HEK293 (cell line): ENCODE measurements around the gene NHSL2.

Source experiments
- CTCF ChIA-PET: fragments of 350-600 bp; formaldehyde crosslinking; extraction: SDS; loops from one replicate; lab custom pipeline; 2021; ENCODE audit warnings: antibody characterized with exemption; lab: Yijun Ruan, JAX
- POLR2A ChIA-PET: fragments of 300-600 bp; formaldehyde crosslinking; extraction: SDS; loops from one replicate; lab custom pipeline; 2020; ENCODE audit warnings: antibody characterized with exemption, inconsistent platforms; lab: Yijun Ruan, JAX
- H3K27ac ChIP-seq: fragments of 200-500 bp; sonication (Bioruptor generic); 2 replicates; pipeline ENCODE4 v1.5.1; 2014; ENCODE audit warnings: low read depth, low read length, control low read depth, inconsistent platforms; ENCODE audit errors: extremely low read depth
- H3K36me3 ChIP-seq, 2 experiments: fragments of 200-500 bp in 1 of 2; sonication (Bioruptor generic) in 1 of 2; 1 replicate in 1 of 2; 2 replicates in 1 of 2; pipeline ENCODE4 v1.5.1; 2014 to 2017; ENCODE audit warnings: inconsistent platforms in 2 of 2, low read length in 2 of 2; ENCODE audit not compliant: control insufficient read depth in 2 of 2, insufficient read depth in 1 of 2
- H3K4me1 ChIP-seq: fragments of 200-500 bp; sonication (Bioruptor generic); 2 replicates; pipeline ENCODE4 v1.5.1; 2014; ENCODE audit warnings: mild to moderate bottlenecking, low read length, inconsistent platforms; ENCODE audit not compliant: control insufficient read depth, insufficient read depth
- H3K4me3 ChIP-seq: 2 replicates; pipeline ENCODE4 v1.5.1; 2011; ENCODE audit warnings: low read depth, mild to moderate bottlenecking, control low read depth, low read length, moderate library complexity
- H3K9me3 ChIP-seq: fragments of 200-500 bp; sonication (Bioruptor generic); 2 replicates; pipeline ENCODE4 v1.5.1; 2014; ENCODE audit warnings: low read depth, low read length, inconsistent platforms; ENCODE audit not compliant: control insufficient read depth, insufficient read depth
- ELK4 ChIP-seq: IDR thresholded peaks from 2 replicates; pipeline ENCODE4 v1.6.1; 2011; ENCODE audit warnings: mild to moderate bottlenecking, low read depth, low read length, borderline replicate concordance
- GLI4 ChIP-seq: fragments of 450-650 bp; formaldehyde crosslinking; IDR thresholded peaks from 2 replicates; pipeline ENCODE4 v1.5.1; 2016; ENCODE audit warnings: missing biosample characterization, missing genetic modification characterization
- GLIS1 ChIP-seq: fragments of 450-650 bp; formaldehyde crosslinking; IDR thresholded peaks from 2 replicates; pipeline ENCODE4 v1.5.1; 2016; ENCODE audit warnings: missing biosample characterization, missing genetic modification characterization
- HOXD13 ChIP-seq: sonication (generic); formaldehyde crosslinking; IDR thresholded peaks from 2 replicates; pipeline ENCODE4 v1.8.0; 2022; ENCODE audit warnings: missing genetic modification reagents, borderline replicate concordance
- KLF1 ChIP-seq: fragments of 450-650 bp; formaldehyde crosslinking; IDR thresholded peaks from 2 replicates; pipeline ENCODE4 v1.5.1; 2016; ENCODE audit warnings: missing biosample characterization, missing genetic modification characterization
- KLF9 ChIP-seq: fragments of 450-650 bp; formaldehyde crosslinking; IDR thresholded peaks from 2 replicates; pipeline ENCODE4 v1.5.1; 2016; ENCODE audit warnings: missing biosample characterization, missing genetic modification characterization, low read depth
- ZNF114 ChIP-seq: fragments of 450-650 bp; formaldehyde crosslinking; IDR thresholded peaks from 2 replicates; pipeline ENCODE4 v1.5.0; 2017; ENCODE audit warnings: missing biosample characterization, missing genetic modification characterization
- ZNF133 ChIP-seq: fragments of 450-650 bp; formaldehyde crosslinking; IDR thresholded peaks from 2 replicates; pipeline ENCODE4 v1.5.1; 2016; ENCODE audit warnings: missing biosample characterization, missing genetic modification characterization
- ZNF157 ChIP-seq: fragments of 450-650 bp; formaldehyde crosslinking; IDR thresholded peaks from 2 replicates; pipeline ENCODE4 v1.5.1; 2016; ENCODE audit warnings: missing biosample characterization, missing genetic modification characterization
- ZNF175 ChIP-seq: fragments of 450-650 bp; formaldehyde crosslinking; IDR thresholded peaks from 2 replicates; pipeline ENCODE4 v1.5.1; 2016; ENCODE audit warnings: missing biosample characterization, missing genetic modification characterization
- ZNF19 ChIP-seq: fragments of 450-650 bp; formaldehyde crosslinking; IDR thresholded peaks from 2 replicates; pipeline ENCODE4; 2016; ENCODE audit warnings: missing biosample characterization, missing genetic modification characterization, low read depth
- ZNF24 ChIP-seq: fragments of 450-650 bp; formaldehyde crosslinking; IDR thresholded peaks from 2 replicates; pipeline ENCODE4 v1.5.1; 2016; ENCODE audit warnings: missing biosample characterization, missing genetic modification characterization
- ZNF274 ChIP-seq, 2 experiments: fragments of 200-500 bp in 1 of 2; fragments of 450-650 bp in 1 of 2; sonication (Bioruptor generic) in 1 of 2; formaldehyde crosslinking in 1 of 2; IDR thresholded peaks; 2 replicates each; pipeline versions ENCODE4 v1.5.1 to v1.6.1; 2014 to 2016; ENCODE audit warnings: borderline replicate concordance in 1 of 2, inconsistent platforms in 1 of 2, low read length in 1 of 2, missing biosample characterization in 1 of 2, missing genetic modification characterization in 1 of 2
- ZNF404 ChIP-seq: fragments of 450-650 bp; formaldehyde crosslinking; IDR thresholded peaks from 2 replicates; pipeline ENCODE4 v1.5.1; 2017; ENCODE audit warnings: missing biosample characterization, missing genetic modification characterization
- ZNF426 ChIP-seq: fragments of 450-650 bp; formaldehyde crosslinking; IDR thresholded peaks from 2 replicates; pipeline ENCODE4 v1.5.1; 2017; ENCODE audit warnings: missing biosample characterization, missing genetic modification characterization, mild to moderate bottlenecking, inconsistent platforms, moderate library complexity
- ZNF433 ChIP-seq: fragments of 450-650 bp; formaldehyde crosslinking; IDR thresholded peaks from 2 replicates; pipeline ENCODE4 v1.5.1; 2016; ENCODE audit warnings: missing biosample characterization, missing genetic modification characterization, low read depth
- ZNF548 ChIP-seq: fragments of 450-650 bp; formaldehyde crosslinking; IDR thresholded peaks from 2 replicates; pipeline ENCODE4 v1.5.1; 2016; ENCODE audit warnings: missing biosample characterization, missing genetic modification characterization
- ZNF654 ChIP-seq: fragments of 450-650 bp; formaldehyde crosslinking; IDR thresholded peaks from 2 replicates; pipeline ENCODE4 v1.5.1; 2016; ENCODE audit warnings: low read depth, missing biosample characterization, missing genetic modification characterization
- ZNF747 ChIP-seq: fragments of 450-650 bp; formaldehyde crosslinking; IDR thresholded peaks from 2 replicates; pipeline ENCODE4 v1.5.1; 2016; ENCODE audit warnings: missing biosample characterization, missing genetic modification characterization
- ZNF837 ChIP-seq: fragments of 450-650 bp; formaldehyde crosslinking; IDR thresholded peaks from 2 replicates; pipeline ENCODE4 v1.5.1; 2016; ENCODE audit warnings: missing biosample characterization, missing genetic modification characterization
- TF ChIP-seq, protein P1 (sequence below): fragments of 450-650 bp; formaldehyde crosslinking; IDR thresholded peaks from 2 replicates; pipeline ENCODE4 v1.5.1; 2016; ENCODE audit warnings: missing biosample characterization, missing genetic modification characterization
- TF ChIP-seq, protein P2 (sequence below): fragments of 450-650 bp; formaldehyde crosslinking; IDR thresholded peaks from 2 replicates; pipeline ENCODE4 v1.5.1; 2016; ENCODE audit warnings: missing biosample characterization, missing genetic modification characterization
- TF ChIP-seq, protein P3 (sequence below): fragments of 450-650 bp; formaldehyde crosslinking; IDR thresholded peaks from 2 replicates; pipeline ENCODE4 v1.5.1; 2017; ENCODE audit warnings: missing biosample characterization, mild to moderate bottlenecking, missing genetic modification characterization, moderate library complexity
- TF ChIP-seq, protein P4 (sequence below): fragments of 450-650 bp; formaldehyde crosslinking; IDR thresholded peaks from 2 replicates; pipeline ENCODE4 v1.5.1; 2016; ENCODE audit warnings: missing biosample characterization, missing genetic modification characterization
- TF ChIP-seq, protein P5 (sequence below): fragments of 450-650 bp; formaldehyde crosslinking; IDR thresholded peaks from 2 replicates; pipeline ENCODE4 v1.5.1; 2016; ENCODE audit warnings: missing biosample characterization, missing genetic modification characterization

The NHSL2 gene

DNA sequence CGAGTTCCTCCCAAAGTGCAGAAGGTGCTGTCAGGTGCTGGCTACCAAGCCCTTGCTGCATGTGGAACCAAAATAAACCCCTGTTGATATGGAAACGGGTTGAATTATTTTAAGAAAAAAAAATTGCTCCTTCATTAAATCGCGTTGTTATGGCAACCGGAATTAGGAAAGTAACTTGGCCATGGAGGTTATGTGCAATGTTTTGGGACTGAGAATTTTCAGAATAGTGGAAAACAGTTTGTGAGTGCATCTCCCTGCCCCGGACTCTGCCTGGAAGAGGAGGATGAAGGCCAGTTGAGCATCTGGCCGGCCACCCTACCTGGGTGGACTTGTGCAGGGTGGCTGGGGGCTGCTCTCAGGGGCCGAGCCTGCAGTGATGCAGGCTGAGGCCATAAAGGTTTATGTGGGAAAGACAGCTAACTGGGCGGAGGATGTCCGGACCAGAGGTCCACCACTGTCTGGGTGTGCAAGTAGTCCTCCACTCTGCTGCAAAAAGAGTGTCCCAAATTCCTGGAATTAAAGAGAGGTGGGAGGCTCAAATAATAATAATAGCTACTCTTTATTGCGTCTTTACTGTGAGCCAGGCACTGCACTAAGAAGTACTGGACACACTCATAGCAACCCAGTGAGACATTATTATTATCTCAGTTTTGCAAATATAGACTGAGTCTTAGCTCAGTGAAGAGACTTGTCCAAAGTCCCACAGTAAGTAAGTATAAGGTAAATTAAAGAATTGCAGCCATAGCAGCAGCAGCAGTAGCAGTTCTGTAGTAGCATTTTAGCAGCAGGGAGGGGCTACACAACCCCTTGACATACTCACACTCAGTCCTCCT is 200.4 kb downstream of the NHSL2 start:
- no peaks in the 10 kb centered on the region for H3K4me1 ChIP-seq
- ChIA-PET CTCF (interaction anchor here (1.4 to 5.3 kb wide), 2 partner anchors 15 to 92 kb away, joined by 4 to 33 read pairs; no protein-coding TSS in a partner anchor), POLR2A (no interaction called here)
- TF ChIP-seq, protein P1, sequence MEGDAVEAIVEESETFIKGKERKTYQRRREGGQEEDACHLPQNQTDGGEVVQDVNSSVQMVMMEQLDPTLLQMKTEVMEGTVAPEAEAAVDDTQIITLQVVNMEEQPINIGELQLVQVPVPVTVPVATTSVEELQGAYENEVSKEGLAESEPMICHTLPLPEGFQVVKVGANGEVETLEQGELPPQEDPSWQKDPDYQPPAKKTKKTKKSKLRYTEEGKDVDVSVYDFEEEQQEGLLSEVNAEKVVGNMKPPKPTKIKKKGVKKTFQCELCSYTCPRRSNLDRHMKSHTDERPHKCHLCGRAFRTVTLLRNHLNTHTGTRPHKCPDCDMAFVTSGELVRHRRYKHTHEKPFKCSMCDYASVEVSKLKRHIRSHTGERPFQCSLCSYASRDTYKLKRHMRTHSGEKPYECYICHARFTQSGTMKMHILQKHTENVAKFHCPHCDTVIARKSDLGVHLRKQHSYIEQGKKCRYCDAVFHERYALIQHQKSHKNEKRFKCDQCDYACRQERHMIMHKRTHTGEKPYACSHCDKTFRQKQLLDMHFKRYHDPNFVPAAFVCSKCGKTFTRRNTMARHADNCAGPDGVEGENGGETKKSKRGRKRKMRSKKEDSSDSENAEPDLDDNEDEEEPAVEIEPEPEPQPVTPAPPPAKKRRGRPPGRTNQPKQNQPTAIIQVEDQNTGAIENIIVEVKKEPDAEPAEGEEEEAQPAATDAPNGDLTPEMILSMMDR = no peak
- no peak for TF ChIP-seq ZNF548 (tag by site-specific recombination)
- no peak for TF ChIP-seq ZNF114 (tag by site-specific recombination)
- TF ChIP-seq ELK4 = no peak
- TF ChIP-seq KLF1 (tag by site-specific recombination) = no peak
- TF ChIP-seq ZNF654 (tag by site-specific recombination) = no peak
- no peak for TF ChIP-seq HOXD13 (CRISPR knock-in tag)
- no peak for TF ChIP-seq ZNF19 (tag by site-specific recombination)
- TF ChIP-seq, protein P2, sequence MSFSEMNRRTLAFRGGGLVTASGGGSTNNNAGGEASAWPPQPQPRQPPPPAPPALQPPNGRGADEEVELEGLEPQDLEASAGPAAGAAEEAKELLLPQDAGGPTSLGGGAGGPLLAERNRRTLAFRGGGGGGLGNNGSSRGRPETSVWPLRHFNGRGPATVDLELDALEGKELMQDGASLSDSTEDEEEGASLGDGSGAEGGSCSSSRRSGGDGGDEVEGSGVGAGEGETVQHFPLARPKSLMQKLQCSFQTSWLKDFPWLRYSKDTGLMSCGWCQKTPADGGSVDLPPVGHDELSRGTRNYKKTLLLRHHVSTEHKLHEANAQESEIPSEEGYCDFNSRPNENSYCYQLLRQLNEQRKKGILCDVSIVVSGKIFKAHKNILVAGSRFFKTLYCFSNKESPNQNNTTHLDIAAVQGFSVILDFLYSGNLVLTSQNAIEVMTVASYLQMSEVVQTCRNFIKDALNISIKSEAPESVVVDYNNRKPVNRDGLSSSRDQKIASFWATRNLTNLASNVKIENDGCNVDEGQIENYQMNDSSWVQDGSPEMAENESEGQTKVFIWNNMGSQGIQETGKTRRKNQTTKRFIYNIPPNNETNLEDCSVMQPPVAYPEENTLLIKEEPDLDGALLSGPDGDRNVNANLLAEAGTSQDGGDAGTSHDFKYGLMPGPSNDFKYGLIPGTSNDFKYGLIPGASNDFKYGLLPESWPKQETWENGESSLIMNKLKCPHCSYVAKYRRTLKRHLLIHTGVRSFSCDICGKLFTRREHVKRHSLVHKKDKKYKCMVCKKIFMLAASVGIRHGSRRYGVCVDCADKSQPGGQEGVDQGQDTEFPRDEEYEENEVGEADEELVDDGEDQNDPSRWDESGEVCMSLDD = no peak
- TF ChIP-seq ZNF24 (tag by site-specific recombination) = no peak
- TF ChIP-seq ZNF837 (tag by site-specific recombination) = no peak
- no peak for TF ChIP-seq GLIS1 (tag by site-specific recombination)
- TF ChIP-seq, protein P3, sequence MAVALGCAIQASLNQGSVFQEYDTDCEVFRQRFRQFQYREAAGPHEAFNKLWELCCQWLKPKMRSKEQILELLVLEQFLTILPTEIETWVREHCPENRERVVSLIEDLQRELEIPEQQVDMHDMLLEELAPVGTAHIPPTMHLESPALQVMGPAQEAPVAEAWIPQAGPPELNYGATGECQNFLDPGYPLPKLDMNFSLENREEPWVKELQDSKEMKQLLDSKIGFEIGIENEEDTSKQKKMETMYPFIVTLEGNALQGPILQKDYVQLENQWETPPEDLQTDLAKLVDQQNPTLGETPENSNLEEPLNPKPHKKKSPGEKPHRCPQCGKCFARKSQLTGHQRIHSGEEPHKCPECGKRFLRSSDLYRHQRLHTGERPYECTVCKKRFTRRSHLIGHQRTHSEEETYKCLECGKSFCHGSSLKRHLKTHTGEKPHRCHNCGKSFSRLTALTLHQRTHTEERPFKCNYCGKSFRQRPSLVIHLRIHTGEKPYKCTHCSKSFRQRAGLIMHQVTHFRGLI (tag by site-specific recombination) = no peak
- TF ChIP-seq ZNF747 = no peak
- no peak for TF ChIP-seq GLI4 (tag by site-specific recombination)
- TF ChIP-seq, protein P4, sequence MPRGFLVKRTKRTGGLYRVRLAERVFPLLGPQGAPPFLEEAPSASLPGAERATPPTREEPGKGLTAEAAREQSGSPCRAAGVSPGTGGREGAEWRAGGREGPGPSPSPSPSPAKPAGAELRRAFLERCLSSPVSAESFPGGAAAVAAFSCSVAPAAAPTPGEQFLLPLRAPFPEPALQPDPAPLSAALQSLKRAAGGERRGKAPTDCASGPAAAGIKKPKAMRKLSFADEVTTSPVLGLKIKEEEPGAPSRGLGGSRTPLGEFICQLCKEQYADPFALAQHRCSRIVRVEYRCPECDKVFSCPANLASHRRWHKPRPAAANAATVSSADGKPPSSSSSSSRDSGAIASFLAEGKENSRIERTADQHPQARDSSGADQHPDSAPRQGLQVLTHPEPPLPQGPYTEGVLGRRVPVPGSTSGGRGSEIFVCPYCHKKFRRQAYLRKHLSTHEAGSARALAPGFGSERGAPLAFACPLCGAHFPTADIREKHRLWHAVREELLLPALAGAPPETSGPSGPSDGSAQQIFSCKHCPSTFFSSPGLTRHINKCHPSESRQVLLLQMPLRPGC (tag by site-specific recombination) = no peak
- H3K36me3 ChIP-seq = no peaks in the 10 kb centered on the region
- no peak overlapping the region for H3K4me3 ChIP-seq
- H3K9me3 ChIP-seq = no peaks in the 10 kb centered on the region
- no peak overlapping the region for H3K27ac ChIP-seq

GRCh38 chrX:72113461-72113860 is 202.8 kb downstream of the NHSL2 start:
- Histone ChIP-seq H3K36me3 (no peaks in the 10 kb centered on the region), H3K9me3 (no peaks in the 10 kb centered on the region), H3K27ac (no peak overlapping the region), H3K4me1 (no peaks in the 10 kb centered on the region), H3K4me3 (no peak overlapping the region)
- CTCF ChIA-PET = no interaction called here
- POLR2A ChIA-PET = no interaction called here
- TF ChIP-seq ZNF157 = no peak
- TF ChIP-seq ZNF274 (IDR thresholded peaks at IDR 0.05; ENCODE audit: low read length) = no peak
- TF ChIP-seq ZNF274 (tag by site-specific recombination; IDR thresholded peaks at IDR 0.05; ENCODE audit: borderline replicate concordance) = no peak
- no peak for TF ChIP-seq ZNF404 (tag by site-specific recombination)
- TF ChIP-seq ZNF133 (tag by site-specific recombination) = no peak
- TF ChIP-seq, protein P5, sequence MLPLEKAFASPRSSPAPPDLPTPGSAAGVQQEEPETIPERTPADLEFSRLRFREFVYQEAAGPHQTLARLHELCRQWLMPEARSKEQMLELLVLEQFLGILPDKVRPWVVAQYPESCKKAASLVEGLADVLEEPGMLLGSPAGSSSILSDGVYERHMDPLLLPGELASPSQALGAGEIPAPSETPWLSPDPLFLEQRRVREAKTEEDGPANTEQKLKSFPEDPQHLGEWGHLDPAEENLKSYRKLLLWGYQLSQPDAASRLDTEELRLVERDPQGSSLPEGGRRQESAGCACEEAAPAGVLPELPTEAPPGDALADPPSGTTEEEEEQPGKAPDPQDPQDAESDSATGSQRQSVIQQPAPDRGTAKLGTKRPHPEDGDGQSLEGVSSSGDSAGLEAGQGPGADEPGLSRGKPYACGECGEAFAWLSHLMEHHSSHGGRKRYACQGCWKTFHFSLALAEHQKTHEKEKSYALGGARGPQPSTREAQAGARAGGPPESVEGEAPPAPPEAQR = no peak
- TF ChIP-seq KLF9 (tag by site-specific recombination) = no peak
- TF ChIP-seq ZNF19 (tag by site-specific recombination) = no peak
- no peak for TF ChIP-seq ZNF426
- no peak for TF ChIP-seq ZNF175 (tag by site-specific recombination)
- TF ChIP-seq ZNF433 (tag by site-specific recombination) = no peak
